K562 (cell line): ENCODE data around the gene GPR157. TPM values are rescaled to one million over a fixed set of nuclear protein-coding genes. Genes with fewer than 3 reads are reported as not detected.

ENCODE experiments used
- ATAC-seq: fragments of 200-7000 bp; cut with Tn5 transposase; 3 replicates; pipeline ENCODE4 v1.9.1; 2020; ENCODE audit warnings: moderate library complexity
- BruUV-seq: library from RNA; stranded (reverse); fragments of 400-500 nt; replicated peaks from 2 replicates; lab custom pipeline; 2021; lab: Mats Ljungman, UMichigan
- CTCF ChIA-PET: fragments of 300-600 bp; formaldehyde crosslinking; extraction: SDS; loops from one replicate; lab custom pipeline; 2021; ENCODE audit warnings: low intra/inter-chr PET ratio; lab: Yijun Ruan, JAX
- POLR2A ChIA-PET: fragments of 300-600, 350-650 bp; sonication (Branson Sonifier 250); formaldehyde crosslinking; extraction: SDS; loops from one replicate; lab custom pipeline; 2021; ENCODE audit warnings: antibody characterized with exemption, inconsistent platforms; lab: Yijun Ruan, JAX
- DNase-seq, 4 experiments: peaks; one replicate each; pipeline versions ENCODE4 v3.0.0 to v3.0.0-alpha.2; 2011 to 2018; ENCODE audit warnings: low spot score in 3 of 4, mixed read lengths in 3 of 4; ENCODE audit errors: extremely low read depth in 1 of 4
- FAIRE-seq: peaks from 2 replicates; lab custom pipeline; 2011; peaks lifted over from hg19 to GRCh38; lab: Jason Lieb, UNC
- H2AFZ ChIP-seq: 2 replicates; pipeline ENCODE4 v1.6.0; 2011; ENCODE audit warnings: low read depth, low read length, control low read depth, inconsistent platforms
- H3K27ac ChIP-seq: fragments of 200-600 bp; 3 replicates; pipeline ENCODE4 v1.8.0; 2011; ENCODE audit warnings: low read depth, mild to moderate bottlenecking, control low read depth, inconsistent platforms, low read length, moderate library complexity, mixed read lengths; ENCODE audit errors: extremely low read depth
- H3K27me3 ChIP-seq, 2 experiments: fragments of 300-600 bp in 1 of 2; 2 replicates in 1 of 2; 3 replicates in 1 of 2; pipeline versions ENCODE4 v1.6.0 to v1.8.0; 2011; ENCODE audit warnings: inconsistent platforms in 2 of 2, low read length in 2 of 2, mild to moderate bottlenecking in 1 of 2, mixed read lengths in 1 of 2, moderate library complexity in 1 of 2; ENCODE audit not compliant: control insufficient read depth in 2 of 2, insufficient read depth in 2 of 2
- H3K36me3 ChIP-seq: fragments of 300-600 bp; 3 replicates; pipeline ENCODE4 v1.8.0; 2011; ENCODE audit warnings: mild to moderate bottlenecking, low read length, inconsistent platforms; ENCODE audit not compliant: control insufficient read depth, insufficient read depth
- H3K4me1 ChIP-seq, 2 experiments: fragments of 200-600 bp in 1 of 2; replicated peaks in 1 of 2; 2 replicates in 1 of 2; 3 replicates in 1 of 2; pipeline versions ENCODE4 v1.5.1 to v1.8.0; 2011; ENCODE audit warnings: inconsistent platforms in 2 of 2, low read length in 2 of 2, mild to moderate bottlenecking in 1 of 2, mixed read lengths in 1 of 2, moderate library complexity in 1 of 2; ENCODE audit not compliant: control insufficient read depth in 2 of 2, insufficient read depth in 2 of 2
- H3K4me2 ChIP-seq: 2 replicates; pipeline ENCODE4 v1.6.1; 2011; ENCODE audit warnings: low read length, control low read depth, inconsistent platforms, mixed read lengths; ENCODE audit not compliant: insufficient read depth
- H3K4me3 ChIP-seq: fragments of 200-600 bp; sonication (generic), shearing (Covaris generic); 2 replicates; pipeline ENCODE4 v1.5.1; 2016; ENCODE audit warnings: control low read depth, inconsistent platforms
- H3K79me2 ChIP-seq: fragments of 200-600 bp; 3 replicates; pipeline ENCODE4 v1.8.0; 2011; ENCODE audit warnings: low read length, inconsistent platforms; ENCODE audit not compliant: control insufficient read depth, insufficient read depth
- H3K9ac ChIP-seq, 2 experiments: 2 replicates each; pipeline versions ENCODE4 v1.6.0 to v1.6.1; 2011; ENCODE audit warnings: low read depth in 2 of 2, low read length in 2 of 2, control low read depth in 1 of 2, inconsistent platforms in 1 of 2, mild to moderate bottlenecking in 1 of 2, mixed read lengths in 1 of 2; ENCODE audit not compliant: insufficient read depth in 1 of 2
- H3K9me1 ChIP-seq: one replicate; pipeline ENCODE4 v1.6.0; 2011; ENCODE audit warnings: inconsistent platforms, mild to moderate bottlenecking, low read length, moderate library complexity; ENCODE audit not compliant: control insufficient read depth, insufficient read depth
- H3K9me3 ChIP-seq: replicated peaks from 2 replicates; pipeline ENCODE4 v1.5.1; 2011; ENCODE audit warnings: low read depth, low read length, inconsistent platforms; ENCODE audit not compliant: control insufficient read depth, insufficient read depth
- H4K20me1 ChIP-seq: replicated peaks from 2 replicates; pipeline ENCODE4 v1.6.1; 2011; ENCODE audit warnings: low read length, inconsistent platforms, mixed read lengths; ENCODE audit not compliant: control insufficient read depth, insufficient read depth
- GTF2A2 ChIP-seq: IDR thresholded peaks from 2 replicates; pipeline ENCODE4 v1.6.1; 2016; ENCODE audit warnings: mild to moderate bottlenecking, missing genetic modification characterization, missing compliant biosample characterization
- GTF2B ChIP-seq: IDR thresholded peaks from 2 replicates; pipeline ENCODE4 v1.6.1; 2011; ENCODE audit not compliant: insufficient read length; ENCODE audit errors: extremely low read depth
- HEY1 ChIP-seq: fragments of 250-450 bp; sonication (Bioruptor Pico); IDR thresholded peaks from 2 replicates; pipeline ENCODE4 v1.5.0; 2020; ENCODE audit warnings: mild to moderate bottlenecking, moderate library complexity, borderline replicate concordance
- PCBP2 ChIP-seq: fragments of 200-400 bp; formaldehyde crosslinking; IDR thresholded peaks from 2 replicates; pipeline ENCODE4 v1.6.1; 2018; ENCODE audit warnings: low read length, low read depth, mild to moderate bottlenecking, moderate library complexity; ENCODE audit not compliant: poor library complexity, severe bottlenecking
- PRDM10 ChIP-seq: fragments of 450-650 bp; IDR thresholded peaks from 2 replicates; pipeline ENCODE4 v1.6.1; 2018; ENCODE audit not compliant: partially characterized antibody
- SRSF9 ChIP-seq: fragments of 200-400 bp; formaldehyde crosslinking; IDR thresholded peaks from 2 replicates; pipeline ENCODE4 v1.6.1; 2017; ENCODE audit warnings: low read depth, low read length, borderline replicate concordance
- ZBTB1 ChIP-seq: sonication (generic); formaldehyde crosslinking; IDR thresholded peaks from 2 replicates; pipeline ENCODE4 v1.8.1; 2023; ENCODE audit warnings: missing genetic modification reagents, low read depth, mild to moderate bottlenecking, borderline replicate concordance
- ZEB2 ChIP-seq: fragments of 450-650 bp; IDR thresholded peaks from 2 replicates; pipeline ENCODE4 v1.6.1; 2016
- ZNF512 ChIP-seq: IDR thresholded peaks from 2 replicates; pipeline ENCODE4 v1.6.1; 2016; ENCODE audit warnings: missing genetic modification characterization, missing compliant biosample characterization
- WGBS: fragments of 100-300 bp; shearing (Covaris generic); methylation state at CpG from one replicate; pipeline ENCODE4 v1.1.6; 2016; ENCODE audit warnings: low coverage, mixed read lengths; ENCODE audit not compliant: insufficient coverage; ENCODE audit errors: missing lambda C conversion rate; 5-methylcytosine and 5-hydroxymethylcytosine counted together
- in situ Hi-C: fragments of 300-500 bp; cut with MboI; formaldehyde crosslinking; loops from 4 replicates; pipeline ENCODE4 v1.15.0; 2018; ENCODE audit warnings: inconsistent platforms, mixed read lengths
- intact Hi-C: fragments of 100-400 bp; cut with micrococcal nuclease; formaldehyde crosslinking; loops from 2 replicates; pipeline ENCODE4 v1.14.2; 2022
- polyA plus RNA-seq, 8 experiments: library from polyadenylated mRNA; depleted of rRNA in 4 of 8; stranded (reverse) in 5 of 8; unstranded in 3 of 8; fragments of >200 nt; fragmentation: Nextera tagmentation in 2 of 8; fragmentation: Illumina TruSeq in 1 of 8; extraction: Ambion mirVana in 2 of 8; extraction: Trizol in 1 of 8; gene quantifications; 2 replicates each; pipeline versions ENCODE4 v1.2.1 to v1.2.3, GENCODE V29; 2011 to 2014; ENCODE audit warnings: inconsistent platforms in 1 of 8, missing spikeins in 1 of 8
- total RNA-seq, 7 experiments: library from RNA; depleted of rRNA in 6 of 7; stranded (reverse); fragments of >200 nt in 6 of 7; fragmentation: Illumina TruSeq in 2 of 7; extraction: Trizol in 2 of 7; gene quantifications; 2 replicates each; pipeline versions ENCODE4 v1.2.1 to v1.2.3, GENCODE V29; 2011 to 2021; ENCODE audit warnings: low replicate concordance in 1 of 7

Gene GPR157
- total and polyA plus RNA-seq, 9 of the 15 experiments (the other 6 are each of a cell fraction or from before 2014, with no cell fraction given) = 0.01 to 0.18 (median 0.04) TPM; not detected in 4

GRCh38 chr1:9079988-9080704 lies 48.8 kb downstream of the GPR157 start:
- H3K79me2 ChIP-seq = no peaks in the 10 kb centered on the region
- POLR2A ChIA-PET = no interaction called here
- no peak overlapping the region for H3K4me2 ChIP-seq
- FAIRE-seq (no peak), ATAC-seq (no peak), DNase-seq (no peak)
- H3K4me3 ChIP-seq = no peak overlapping the region
- H3K9me3 ChIP-seq = no peaks in the 10 kb centered on the region
- no peaks in the 10 kb centered on the region for H4K20me1 ChIP-seq
- H3K4me1 ChIP-seq = no peaks in the 10 kb centered on the region; a peak in 2 of 5 replicates
- CTCF ChIA-PET = no interaction called here
- H3K36me3 ChIP-seq = no peaks in the 10 kb centered on the region
- BruUV-seq = no TSS peak
- WGBS = under 1% methylated on average over 12 of the region's 12 CpGs
- intact Hi-C loops (no loop called here), in situ Hi-C loops (no loop called here)
- no peak overlapping the region for H3K27ac ChIP-seq
- H2AFZ ChIP-seq = no peak overlapping the region
- H3K9me1 ChIP-seq = no peaks in the 10 kb centered on the region
- no peak for TF ChIP-seq PCBP2
- TF ChIP-seq HEY1 (CRISPR knock-in tag) = no peak
- no peak for TF ChIP-seq GTF2A2
- no peak for TF ChIP-seq ZNF512 (tag)
- TF ChIP-seq SRSF9 = no peak
- TF ChIP-seq GTF2B = no peak
- TF ChIP-seq ZBTB1 (CRISPR knock-in tag) = no peak
- TF ChIP-seq ZEB2 = no peak
- TF ChIP-seq PRDM10 = no peak
- no peak overlapping the region for H3K9ac ChIP-seq
- peaks cover 47 to 62% of the 10 kb centered on the region in 2 experiments; a peak in 4 of 5 replicates for H3K27me3 ChIP-seq
